Ascending aorta (tissue), 2 donors: ENCODE results near the gene BTG2. TPM values are rescaled to one million over a fixed set of nuclear protein-coding genes. Genes with fewer than 3 reads are reported as not detected.

Source experiments
- DNase-seq, 2 donors: peaks; one replicate each; pipeline ENCODE4 v3.0.0-alpha.2; 2019; ENCODE audit warnings: low spot score in 2 of 2
- H3K27ac ChIP-seq, 2 donors: fragments of 200-600 bp; sonication (generic); one replicate each; pipeline ENCODE4 v1.5.1; 2016 to 2017; ENCODE audit warnings: mild to moderate bottlenecking in 1 of 2
- H3K27me3 ChIP-seq: fragments of 200-600 bp; sonication (generic); one replicate; pipeline ENCODE4 v1.5.1; 2017
- H3K36me3 ChIP-seq, 2 donors: fragments of 200-600 bp; sonication (generic); one replicate each; pipeline ENCODE4 v1.5.1; 2016
- H3K4me1 ChIP-seq, 2 donors: fragments of 200-600 bp; sonication (generic); one replicate each; pipeline ENCODE4 v1.5.1; 2016 to 2017; ENCODE audit warnings: mild to moderate bottlenecking in 1 of 2
- H3K4me3 ChIP-seq, 2 donors: fragments of 200-600 bp; sonication (generic); one replicate each; pipeline ENCODE4 v1.5.1; 2016 to 2017; ENCODE audit warnings: mild to moderate bottlenecking in 1 of 2
- H3K9me3 ChIP-seq, 2 donors: fragments of 200-600 bp; sonication (generic); one replicate each; pipeline ENCODE4 v1.5.1; 2016
- intact Hi-C: fragments of 100-400 bp; cut with DNase I; formaldehyde crosslinking; loops from one replicate; pipeline ENCODE4 v1.15.1; 2023
- total RNA-seq: library from RNA; depleted of rRNA; stranded (reverse); fragments of >200 nt; gene quantifications from one replicate; pipeline ENCODE4 v1.1.0, GENCODE V29; 2016
- TF ChIP-seq, protein P1 (sequence below), 3 experiments: fragments of 200-600 bp in 2 of 3; fragments of 450-650 bp in 1 of 3; sonication (generic) in 2 of 3; IDR thresholded peaks; one replicate each; pipeline ENCODE4 v1.5.1; 2016 to 2019; ENCODE audit warnings: antibody characterized with exemption in 3 of 3, mild to moderate bottlenecking in 1 of 3, moderate library complexity in 1 of 3

The BTG2 gene
- total RNA-seq, 1 donor from 2014 or later: 219 TPM

GRCh38 chr1:203283597-203283996, 21.7 kb upstream of the BTG2 start:
- Histone ChIP-seq H3K4me1 (peaks cover 17 to 23% of the 10 kb centered on the region in 2 donors), H3K36me3 (no peaks in the 10 kb centered on the region)
- DNase-seq: peak in 1 of 2 donors; percentile 54

GRCh38 chr1:203284411-203285123, 20.8 kb upstream of the BTG2 start:
- DNase-seq: peak in 1 of 2 donors; percentile 7
- Histone ChIP-seq H3K4me1 (peaks cover 11 to 20% of the 10 kb centered on the region in 2 donors), H3K27me3 (no peaks in the 10 kb centered on the region), H3K9me3 (no peaks in the 10 kb centered on the region), H3K36me3 (no peaks in the 10 kb centered on the region), H3K4me3 (no peak overlapping the region), H3K27ac (no peak overlapping the region)
- intact Hi-C loops: no loop called here
- TF ChIP-seq, protein P1, sequence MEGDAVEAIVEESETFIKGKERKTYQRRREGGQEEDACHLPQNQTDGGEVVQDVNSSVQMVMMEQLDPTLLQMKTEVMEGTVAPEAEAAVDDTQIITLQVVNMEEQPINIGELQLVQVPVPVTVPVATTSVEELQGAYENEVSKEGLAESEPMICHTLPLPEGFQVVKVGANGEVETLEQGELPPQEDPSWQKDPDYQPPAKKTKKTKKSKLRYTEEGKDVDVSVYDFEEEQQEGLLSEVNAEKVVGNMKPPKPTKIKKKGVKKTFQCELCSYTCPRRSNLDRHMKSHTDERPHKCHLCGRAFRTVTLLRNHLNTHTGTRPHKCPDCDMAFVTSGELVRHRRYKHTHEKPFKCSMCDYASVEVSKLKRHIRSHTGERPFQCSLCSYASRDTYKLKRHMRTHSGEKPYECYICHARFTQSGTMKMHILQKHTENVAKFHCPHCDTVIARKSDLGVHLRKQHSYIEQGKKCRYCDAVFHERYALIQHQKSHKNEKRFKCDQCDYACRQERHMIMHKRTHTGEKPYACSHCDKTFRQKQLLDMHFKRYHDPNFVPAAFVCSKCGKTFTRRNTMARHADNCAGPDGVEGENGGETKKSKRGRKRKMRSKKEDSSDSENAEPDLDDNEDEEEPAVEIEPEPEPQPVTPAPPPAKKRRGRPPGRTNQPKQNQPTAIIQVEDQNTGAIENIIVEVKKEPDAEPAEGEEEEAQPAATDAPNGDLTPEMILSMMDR (IDR thresholded peaks at IDR 0.05): no peak

More at GRCh38 chr1:203283597-203283996, 21.7 kb upstream of the BTG2 start:
- TF ChIP-seq, protein P1 (IDR thresholded peaks at IDR 0.05): no peak
- no peaks in the 10 kb centered on the region for H3K9me3 ChIP-seq
- H3K27me3 ChIP-seq: no peaks in the 10 kb centered on the region
- H3K4me3 ChIP-seq: no peak overlapping the region
- H3K27ac ChIP-seq: no peak overlapping the region
- intact Hi-C loops: no loop called here

DNA sequence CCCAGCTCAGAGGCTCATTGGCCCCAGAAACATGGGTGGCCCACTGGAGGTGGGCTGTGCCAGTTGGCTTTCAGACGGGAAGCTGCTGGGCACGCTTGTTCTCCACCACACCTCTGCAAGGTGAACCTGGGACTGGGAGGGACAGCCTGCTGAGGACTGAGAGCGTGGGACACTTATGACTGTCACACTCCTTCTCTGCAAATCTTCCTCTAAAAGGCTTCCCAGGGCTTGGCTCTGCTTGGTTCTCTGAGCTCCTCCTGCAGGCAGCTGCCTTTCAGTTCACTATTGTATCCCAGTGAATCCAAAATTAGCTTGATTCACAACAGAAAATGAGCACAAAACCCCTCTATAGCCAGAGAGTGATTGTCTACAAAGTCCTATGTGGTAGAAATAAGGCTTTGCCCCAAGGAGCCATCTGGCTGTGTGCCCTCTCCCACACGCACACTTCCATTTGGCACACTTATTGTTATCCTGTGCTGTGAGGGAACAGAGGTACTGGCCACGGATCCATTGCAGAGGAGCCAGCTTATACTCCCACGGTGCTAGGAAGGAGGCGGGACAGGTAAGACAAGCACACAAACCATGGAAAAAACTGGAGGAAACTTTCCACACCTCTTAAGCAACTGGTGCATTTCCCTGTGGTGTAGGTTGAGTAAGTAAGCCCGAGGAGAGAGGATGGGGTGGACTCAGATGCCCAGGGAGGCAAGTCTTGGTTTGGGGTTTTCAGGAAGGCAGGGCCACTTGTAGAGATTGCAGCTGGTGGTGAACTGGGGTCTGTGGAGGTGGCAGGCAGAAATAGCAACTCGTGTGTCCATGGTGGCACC, 18.9 kb upstream of the BTG2 start:
- intact Hi-C loops: no loop called here
- DNase-seq: peak in 1 of 2 donors; percentile 84
- no peaks in the 10 kb centered on the region for H3K36me3 ChIP-seq
- TF ChIP-seq, protein P1 (IDR thresholded peaks at IDR 0.05): no peak
- peak overlapping the region; percentile 88 to 93 for H3K27ac ChIP-seq
- no peaks in the 10 kb centered on the region for H3K27me3 ChIP-seq
- no peak overlapping the region for H3K4me3 ChIP-seq
- no peaks in the 10 kb centered on the region for H3K9me3 ChIP-seq
- peaks cover 14 to 33% of the 10 kb centered on the region in 2 donors for H3K4me1 ChIP-seq

DNA sequence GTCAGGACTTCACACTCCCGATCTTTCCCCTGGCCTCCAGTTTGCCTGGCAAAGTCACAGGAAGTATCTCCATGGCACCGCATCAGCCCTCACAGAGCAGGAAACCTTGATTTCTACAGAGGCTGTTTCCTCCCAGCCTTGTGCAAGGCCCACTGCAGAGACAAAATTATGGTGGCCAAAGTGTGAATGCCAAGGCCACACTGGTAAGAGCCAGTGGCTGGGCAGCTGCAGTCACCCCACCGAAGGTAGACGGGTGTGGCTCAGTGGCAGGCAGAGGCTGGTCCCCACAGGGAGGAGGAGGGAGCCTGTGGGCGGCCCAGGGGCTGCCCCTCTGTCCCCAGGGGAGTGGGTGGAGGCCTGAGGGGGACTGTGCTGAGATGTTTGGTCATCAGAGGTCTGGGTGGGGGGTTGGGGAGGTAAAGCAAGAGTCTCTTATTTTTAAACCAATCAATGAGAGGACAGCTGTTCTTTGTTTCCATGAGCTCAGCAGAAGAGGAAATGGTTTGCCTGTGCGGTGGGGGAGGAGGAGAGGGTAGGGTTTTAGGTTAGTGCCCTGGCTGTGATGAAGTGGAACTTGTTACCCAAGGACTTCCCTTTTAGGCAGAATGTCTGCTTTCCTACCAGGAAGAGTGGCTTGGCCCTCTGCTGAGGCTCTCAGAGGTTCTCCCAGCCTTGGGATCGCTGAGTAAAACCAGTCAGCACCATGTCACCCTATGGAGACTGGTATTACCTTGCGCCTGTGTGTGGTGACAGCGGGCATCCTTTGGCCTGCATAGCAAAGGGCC, 18.0 kb upstream of the BTG2 start:
- Histone ChIP-seq H3K4me3 (no peak overlapping the region), H3K4me1 (peaks cover 14 to 33% of the 10 kb centered on the region in 2 donors), H3K36me3 (no peaks in the 10 kb centered on the region), H3K27ac (peak overlapping the region; percentile 88 to 93), H3K27me3 (no peaks in the 10 kb centered on the region), H3K9me3 (no peaks in the 10 kb centered on the region)
- peak; percentile 64 to 86 for DNase-seq
- TF ChIP-seq, protein P1 (IDR thresholded peaks at IDR 0.05): no peak
- intact Hi-C loops: no loop called here

- H3K36me3 ChIP-seq: no peaks in the 10 kb centered on the region
- H3K27me3 ChIP-seq: no peaks in the 10 kb centered on the region
- TF ChIP-seq, protein P1 (IDR thresholded peaks at IDR 0.05): no peak
- H3K4me1 ChIP-seq: peaks cover 14 to 33% of the 10 kb centered on the region in 2 donors
- peak overlapping the region; percentile 88 to 93 for H3K27ac ChIP-seq
- no peaks in the 10 kb centered on the region for H3K9me3 ChIP-seq
- H3K4me3 ChIP-seq: no peak overlapping the region
- no peak for DNase-seq
- intact Hi-C loops: no loop called here
These were observed 17.4 kb upstream of the BTG2 start for GRCh38 chr1:203287898-203288297.
